Activated naive CD8-positive, alpha-beta T cell treated with anti-CD3 and anti-CD28 coated beads for 36 hours (primary cell): ENCODE measurements around the gene OR1S2. TPM values are rescaled to one million over a fixed set of nuclear protein-coding genes. Genes with fewer than 3 reads are reported as not detected.
"Not testable (repeated sequence)": the region's sequence is repeated elsewhere in the genome, so short reads cannot be mapped to it uniquely, and the experiment has no call there.

Experiments used
- DNase-seq: peaks from one replicate; pipeline ENCODE4 v3.0.0; 2021
- H3K27ac Mint-ChIP-seq: one replicate; pipeline ENCODE4 v1.8.0; 2022; ENCODE audit warnings: mild to moderate bottlenecking, moderate library complexity, mixed read lengths
- H3K27me3 Mint-ChIP-seq: one replicate; pipeline ENCODE4 v1.8.0; 2022; ENCODE audit warnings: mild to moderate bottlenecking, mixed read lengths
- H3K36me3 Mint-ChIP-seq: one replicate; pipeline ENCODE4 v1.8.0; 2021; ENCODE audit warnings: mild to moderate bottlenecking, mixed read lengths
- H3K4me1 Mint-ChIP-seq: one replicate; pipeline ENCODE4 v1.8.0; 2021; ENCODE audit warnings: mixed read lengths
- H3K4me3 Mint-ChIP-seq: one replicate; pipeline ENCODE4 v1.8.0; 2022; ENCODE audit warnings: mild to moderate bottlenecking, moderate library complexity, mixed read lengths
- H3K9me3 Mint-ChIP-seq: one replicate; pipeline ENCODE4 v1.8.0; 2022; ENCODE audit warnings: mixed read lengths
- total RNA-seq, 2 experiments: library from RNA; stranded (reverse); gene quantifications; one replicate each; pipeline ENCODE4 v1.2.3, GENCODE V29; 2021

The OR1S2 gene, protein sequence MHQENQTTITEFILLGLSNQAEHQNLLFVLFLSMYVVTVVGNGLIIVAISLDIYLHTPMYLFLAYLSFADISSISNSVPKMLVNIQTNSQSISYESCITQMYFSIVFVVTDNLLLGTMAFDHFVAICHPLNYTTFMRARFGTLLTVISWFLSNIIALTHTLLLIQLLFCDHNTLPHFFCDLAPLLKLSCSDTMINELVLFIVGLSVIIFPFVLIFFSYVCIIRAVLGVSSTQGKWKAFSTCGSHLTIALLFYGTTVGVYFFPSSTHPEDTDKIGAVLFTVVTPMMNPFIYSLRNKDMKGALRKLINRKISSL
- total RNA-seq = not detected

DNA sequence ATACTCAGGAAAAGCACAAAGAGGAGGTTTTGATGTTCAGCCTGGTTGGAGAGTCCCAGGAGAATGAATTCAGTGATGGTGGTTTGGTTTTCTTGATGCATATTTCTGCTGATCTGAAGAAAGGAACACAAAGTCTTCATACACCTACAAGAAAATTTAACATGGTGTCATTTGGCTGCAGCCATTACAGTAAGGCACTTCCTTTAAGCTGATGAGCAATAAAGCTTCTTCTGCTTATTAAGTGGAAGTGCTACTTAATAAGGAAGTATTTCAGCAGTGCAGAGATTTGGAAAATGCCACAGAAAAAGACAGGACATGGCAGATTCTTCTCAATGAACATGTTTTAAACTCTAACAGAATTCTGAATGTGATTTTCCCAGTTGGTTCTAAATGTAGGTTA, at the start of gene OR1S2:
Gene OR1S2 (minus strand): TSS at position 101 of the 400 bp plus-strand sequence. CDS start 0 bp downstream, at position 101.
- H3K4me1 Mint-ChIP-seq = no peaks in the 10 kb centered on the region
- no peak for DNase-seq
- H3K27ac Mint-ChIP-seq = no peak within 1 kb of the TSS
- no peaks in the 10 kb centered on the region for H3K36me3 Mint-ChIP-seq
- H3K9me3 Mint-ChIP-seq = no peaks in the 10 kb centered on the region
- H3K27me3 Mint-ChIP-seq = peaks cover 9% of the 10 kb centered on the region
- no peak within 1 kb of the TSS for H3K4me3 Mint-ChIP-seq

DNA sequence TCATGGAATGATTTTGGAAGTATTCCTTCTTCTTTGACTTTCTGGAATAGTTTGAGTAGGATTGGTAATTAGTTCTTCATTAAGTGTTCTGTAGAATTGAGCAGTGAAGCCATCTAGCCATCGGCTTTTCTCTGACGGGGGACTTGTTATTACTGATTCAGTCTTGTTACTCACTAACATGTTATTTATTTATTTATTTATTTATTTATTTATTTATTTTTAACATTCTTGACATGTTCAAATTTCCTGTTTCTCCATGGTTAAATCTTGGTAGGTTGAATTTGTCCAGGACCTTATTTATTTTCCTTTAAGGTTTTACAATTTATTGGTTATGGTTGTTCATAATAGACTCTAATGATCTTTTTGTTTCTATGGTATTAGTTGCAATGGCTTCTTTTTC, 40.0 kb upstream of the OR1S2 start:
- no peaks in the 10 kb centered on the region for H3K4me1 Mint-ChIP-seq

DNA sequence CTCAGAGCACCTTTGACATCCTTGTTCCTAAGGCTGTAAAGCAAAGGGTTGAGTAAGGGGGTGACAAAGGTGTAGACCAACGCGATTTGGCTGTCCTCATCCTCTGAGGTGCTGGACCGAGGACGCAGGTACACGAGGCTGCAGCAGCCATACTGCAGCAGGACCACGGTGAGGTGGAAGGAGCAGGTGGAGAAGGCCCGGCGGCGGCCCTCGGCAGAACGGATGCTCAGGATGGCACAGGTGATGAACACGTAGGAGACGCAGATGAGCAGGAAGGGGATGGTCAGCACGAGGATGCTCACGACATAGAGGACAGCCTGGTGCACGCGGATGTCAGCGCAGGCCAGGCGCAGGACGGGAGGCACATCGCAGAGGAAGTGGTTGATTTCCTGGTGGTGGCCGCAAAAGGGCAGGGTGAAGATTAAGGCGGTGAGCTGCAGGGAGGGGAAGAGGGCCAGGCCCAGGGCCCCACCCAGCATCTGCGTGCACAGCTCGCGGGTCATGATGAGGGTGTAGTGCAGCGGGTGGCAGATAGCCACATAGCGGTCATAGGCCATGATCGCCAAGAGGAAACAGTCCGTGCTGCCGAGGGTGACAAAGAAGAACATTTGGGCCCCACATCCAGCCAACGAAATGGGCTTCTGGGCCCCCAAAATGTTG, 24.1 kb upstream of the OR1S2 start:
- peak overlapping the region; percentile 49 for H3K27ac Mint-ChIP-seq
- no peaks in the 10 kb centered on the region for H3K4me1 Mint-ChIP-seq
- no peak for DNase-seq
- no peaks in the 10 kb centered on the region for H3K36me3 Mint-ChIP-seq
- no peaks in the 10 kb centered on the region for H3K27me3 Mint-ChIP-seq
- H3K4me3 Mint-ChIP-seq = no peak overlapping the region
- no peaks in the 10 kb centered on the region for H3K9me3 Mint-ChIP-seq

More for the DNA sequence above, 40.0 kb upstream of the OR1S2 start:
- Mint-ChIP-seq H3K27me3 (peaks cover 32% of the 10 kb centered on the region), H3K27ac (no peak overlapping the region), H3K4me3 (no peak overlapping the region), H3K36me3 (no peaks in the 10 kb centered on the region), H3K9me3 (peaks cover 17% of the 10 kb centered on the region)
- no peak for DNase-seq

GRCh38 chr11:58222721-58223120, 18.8 kb upstream of the OR1S2 start:
- Mint-ChIP-seq H3K4me1 (no peaks in the 10 kb centered on the region), H3K27ac (no peak overlapping the region), H3K36me3 (no peaks in the 10 kb centered on the region), H3K4me3 (no peak overlapping the region), H3K9me3 (no peaks in the 10 kb centered on the region), H3K27me3 (no peaks in the 10 kb centered on the region)
- no peak for DNase-seq

DNA sequence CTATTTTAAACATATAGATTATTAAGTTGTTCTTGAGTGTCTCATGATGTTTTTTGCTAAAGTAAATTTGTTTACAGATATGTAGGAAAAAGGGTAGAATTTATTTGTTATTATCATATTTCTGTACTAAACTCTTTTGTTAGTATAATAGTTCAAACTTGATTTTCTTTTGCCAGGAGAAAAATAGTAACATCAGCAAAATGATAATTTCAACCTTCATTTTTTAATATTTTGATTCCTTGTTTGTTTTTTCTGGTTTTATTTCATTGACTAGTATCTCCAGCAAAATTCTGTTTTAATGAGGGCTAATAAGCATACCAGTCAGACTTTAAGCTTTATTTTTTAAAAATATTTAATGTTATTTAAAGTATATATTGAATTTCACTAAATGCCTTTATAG, 12.5 kb upstream of the OR1S2 start:
- H3K36me3 Mint-ChIP-seq = no peaks in the 10 kb centered on the region
- no peak overlapping the region for H3K4me3 Mint-ChIP-seq
- H3K9me3 Mint-ChIP-seq = no peaks in the 10 kb centered on the region
- DNase-seq = no peak
- H3K27me3 Mint-ChIP-seq = peaks cover 3% of the 10 kb centered on the region
- no peaks in the 10 kb centered on the region for H3K4me1 Mint-ChIP-seq
- no peak overlapping the region for H3K27ac Mint-ChIP-seq

- H3K9me3 Mint-ChIP-seq, H3K4me3 Mint-ChIP-seq, H3K4me1 Mint-ChIP-seq, H3K27ac Mint-ChIP-seq, H3K27me3 Mint-ChIP-seq, H3K36me3 Mint-ChIP-seq, DNase-seq: not testable (repeated sequence)
Observed at GRCh38 chr11:58212420-58212819, 8.5 kb upstream of the OR1S2 start, which contains the start of gene OR1S1. Gene OR1S1 (plus strand): TSS chr11:58212720.

DNA sequence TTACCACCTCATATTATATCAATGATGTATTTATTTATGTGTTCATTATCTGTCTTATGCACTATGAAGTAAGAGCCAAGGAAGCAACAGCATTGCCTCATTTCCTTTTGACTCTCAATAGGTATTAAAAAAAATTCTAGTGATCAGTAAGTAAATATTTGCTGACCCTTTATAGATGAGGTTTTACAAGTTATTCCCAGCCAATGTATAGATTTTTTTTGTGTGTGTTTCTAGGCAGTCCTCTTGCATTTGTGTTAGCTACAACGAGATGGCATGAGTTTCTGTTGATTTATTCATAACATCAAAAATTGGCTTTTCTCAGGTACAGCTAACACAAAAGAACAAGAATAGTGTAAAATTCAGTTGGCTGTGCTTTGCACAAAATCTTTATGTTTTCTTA, 4.7 kb downstream of the OR1S2 start:
- no peaks in the 10 kb centered on the region for H3K4me1 Mint-ChIP-seq
- DNase-seq = no peak
- no peak overlapping the region for H3K27ac Mint-ChIP-seq
- no peak overlapping the region for H3K4me3 Mint-ChIP-seq
- H3K9me3 Mint-ChIP-seq = no peaks in the 10 kb centered on the region
- peaks cover 9% of the 10 kb centered on the region for H3K27me3 Mint-ChIP-seq
- H3K36me3 Mint-ChIP-seq = no peaks in the 10 kb centered on the region

GRCh38 chr11:58195939-58196338, 8.0 kb downstream of the OR1S2 start:
- H3K27ac Mint-ChIP-seq = no peak overlapping the region
- no peak for DNase-seq
- H3K36me3 Mint-ChIP-seq = no peaks in the 10 kb centered on the region
- no peaks in the 10 kb centered on the region for H3K9me3 Mint-ChIP-seq
- no peaks in the 10 kb centered on the region for H3K27me3 Mint-ChIP-seq
- H3K4me1 Mint-ChIP-seq = no peaks in the 10 kb centered on the region
- no peak overlapping the region for H3K4me3 Mint-ChIP-seq

- no peak for DNase-seq
- H3K27ac Mint-ChIP-seq = no peak overlapping the region
- H3K27me3 Mint-ChIP-seq = no peaks in the 10 kb centered on the region
- H3K9me3 Mint-ChIP-seq = no peaks in the 10 kb centered on the region
- no peak overlapping the region for H3K4me3 Mint-ChIP-seq
- no peaks in the 10 kb centered on the region for H3K4me1 Mint-ChIP-seq
- no peaks in the 10 kb centered on the region for H3K36me3 Mint-ChIP-seq
Observed at GRCh38 chr11:58193391-58193790, 10.6 kb downstream of the OR1S2 start.

DNA sequence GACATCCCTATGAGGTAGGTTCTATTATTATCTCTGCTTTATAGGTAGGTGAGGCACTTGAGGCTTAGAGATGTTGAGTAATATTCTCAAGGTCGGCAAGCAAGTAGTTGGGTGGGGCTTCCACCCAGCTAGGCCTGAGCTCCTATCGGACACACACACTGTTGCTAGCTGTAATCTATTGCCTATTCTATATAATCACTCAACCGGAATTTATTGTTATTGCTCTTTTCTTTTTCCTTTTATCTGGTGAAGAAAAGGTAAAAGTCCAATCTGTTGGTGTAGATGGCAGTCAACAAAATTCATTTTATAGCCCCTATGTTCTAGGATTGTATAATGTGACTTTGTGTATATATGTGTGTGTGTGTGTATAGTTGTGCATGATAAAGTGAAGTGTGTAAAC, 11.7 kb downstream of the OR1S2 start:
- Mint-ChIP-seq H3K36me3 (no peaks in the 10 kb centered on the region), H3K9me3 (no peaks in the 10 kb centered on the region), H3K4me3 (no peak overlapping the region), H3K27ac (no peak overlapping the region), H3K27me3 (no peaks in the 10 kb centered on the region), H3K4me1 (no peaks in the 10 kb centered on the region)
- no peak for DNase-seq

GRCh38 chr11:58188770-58189169, 15.2 kb downstream of the OR1S2 start, which contains the start of gene OR9Q2:
Gene OR9Q2 (plus strand): TSS chr11:58189070. CDS start chr11:58190491, 1,421 bp downstream.
- no peaks in the 10 kb centered on the region for H3K27me3 Mint-ChIP-seq
- H3K9me3 Mint-ChIP-seq = no peaks in the 10 kb centered on the region
- no peaks in the 10 kb centered on the region for H3K4me1 Mint-ChIP-seq
- no peaks in the 10 kb centered on the region for H3K36me3 Mint-ChIP-seq
- H3K27ac Mint-ChIP-seq = no peak within 1 kb of the TSS
- no peak within 1 kb of the TSS for H3K4me3 Mint-ChIP-seq
- no peak for DNase-seq

DNA sequence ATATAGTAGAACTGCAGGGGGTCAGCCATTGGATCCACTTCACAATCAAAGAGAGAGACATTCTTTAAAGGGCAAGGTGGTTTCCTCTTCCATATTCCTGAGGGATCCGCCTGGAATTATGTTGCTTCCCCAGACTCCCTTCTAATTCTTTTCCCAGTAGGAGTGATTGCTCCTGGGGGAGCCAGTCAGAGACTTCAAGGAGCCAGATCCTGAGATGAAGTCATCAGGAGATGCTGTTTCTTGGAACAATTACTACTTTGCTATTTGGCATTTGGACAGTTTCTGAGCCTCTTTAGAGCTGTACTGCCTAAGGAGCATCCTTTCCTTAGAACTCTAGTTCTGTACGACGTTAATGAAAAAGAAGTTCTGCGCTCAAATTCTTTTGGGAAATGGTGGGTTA, 17.0 kb downstream of the OR1S2 start:
- no peaks in the 10 kb centered on the region for H3K4me1 Mint-ChIP-seq
- H3K27ac Mint-ChIP-seq = no peak overlapping the region
- H3K4me3 Mint-ChIP-seq = no peak overlapping the region
- no peaks in the 10 kb centered on the region for H3K9me3 Mint-ChIP-seq
- no peaks in the 10 kb centered on the region for H3K36me3 Mint-ChIP-seq
- no peaks in the 10 kb centered on the region for H3K27me3 Mint-ChIP-seq
- DNase-seq = no peak

GRCh38 chr11:58179648-58180047, 24.3 kb downstream of the OR1S2 start:
- Mint-ChIP-seq H3K27ac (no peak overlapping the region), H3K4me3 (no peak overlapping the region), H3K36me3 (no peaks in the 10 kb centered on the region), H3K4me1 (no peaks in the 10 kb centered on the region), H3K27me3 (peaks cover 19% of the 10 kb centered on the region), H3K9me3 (no peaks in the 10 kb centered on the region)
- no peak for DNase-seq

DNA sequence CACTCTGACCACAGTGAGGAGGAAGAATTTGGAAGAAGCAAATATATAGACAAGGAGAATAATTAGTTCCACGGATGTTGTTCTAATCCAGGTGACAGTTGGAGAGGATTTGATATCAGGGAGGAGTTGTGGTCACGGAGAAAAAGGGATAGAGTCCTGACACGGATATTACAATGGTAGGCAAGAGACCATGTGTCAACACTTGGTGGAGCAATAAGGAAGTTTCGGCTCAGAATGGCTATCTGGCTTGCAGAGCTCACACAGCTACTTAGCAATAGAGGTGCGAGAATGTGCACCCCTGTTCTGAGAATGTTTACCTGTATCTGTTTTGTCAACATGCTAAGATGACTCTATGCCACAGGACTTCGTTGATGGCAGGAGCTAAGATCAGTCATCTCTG, 25.5 kb downstream of the OR1S2 start:
- Mint-ChIP-seq H3K9me3 (no peaks in the 10 kb centered on the region), H3K27me3 (peaks cover 19% of the 10 kb centered on the region), H3K4me1 (no peaks in the 10 kb centered on the region), H3K27ac (no peak overlapping the region), H3K4me3 (no peak overlapping the region), H3K36me3 (no peaks in the 10 kb centered on the region)
- no peak for DNase-seq

GRCh38 chr11:58177409-58178054, 26.4 kb downstream of the OR1S2 start:
- Mint-ChIP-seq H3K9me3 (no peaks in the 10 kb centered on the region), H3K4me3 (no peak overlapping the region), H3K4me1 (no peaks in the 10 kb centered on the region), H3K27ac (no peak overlapping the region), H3K27me3 (peaks cover 19% of the 10 kb centered on the region), H3K36me3 (no peaks in the 10 kb centered on the region)
- no peak for DNase-seq
